NCI-H2196 treated with DMSO at 0.1 percent for 48 hours (cell line): ENCODE results near the gene ERLIN1.

Experiments
- DNase-seq: peaks from one replicate; lab custom pipeline; 2025; ENCODE audit not compliant: unreplicated experiment; lab: John Stamatoyannopoulos, UW

Gene ERLIN1

GRCh38 chr10:100185364-100186252, at the start of gene ERLIN1:
Gene ERLIN1 (minus strand): TSS chr10:100186029. CDS start chr10:100185626, 403 bp downstream.
- peak; percentile 38 for DNase-seq

GRCh38 chr10:100232101-100232500, 46.3 kb upstream of the ERLIN1 start:
- no peak for DNase-seq

GRCh38 chr10:100229819-100230422, 44.1 kb upstream of the ERLIN1 start:
- no peak for DNase-seq

GRCh38 chr10:100223879-100224278, 38.0 kb upstream of the ERLIN1 start:
- no peak for DNase-seq

- no peak for DNase-seq
Observed at GRCh38 chr10:100222529-100222928, 36.7 kb upstream of the ERLIN1 start.

- DNase-seq, result no peak
Observed at GRCh38 chr10:100216006-100216405, 30.2 kb upstream of the ERLIN1 start.

- DNase-seq, result no peak
Observed at GRCh38 chr10:100209303-100209702, 23.5 kb upstream of the ERLIN1 start.

- DNase-seq, result no peak
Observed at GRCh38 chr10:100208276-100208675, 22.4 kb upstream of the ERLIN1 start.

- no peak for DNase-seq
Observed at GRCh38 chr10:100204370-100204769, 18.5 kb upstream of the ERLIN1 start.

GRCh38 chr10:100201549-100201948, 15.7 kb upstream of the ERLIN1 start:
- no peak for DNase-seq

- DNase-seq, result no peak
Observed at GRCh38 chr10:100194711-100195110, 8.9 kb upstream of the ERLIN1 start.

GRCh38 chr10:100192350-100192749, 6.5 kb upstream of the ERLIN1 start:
- DNase-seq, result no peak

- DNase-seq, result no peak
Observed at GRCh38 chr10:100186253-100187212, 704 bp upstream of the ERLIN1 start.

- no peak for DNase-seq
Observed at GRCh38 chr10:100184840-100185239, 989 bp downstream of the ERLIN1 start.

- no peak for DNase-seq
Observed at GRCh38 chr10:100184426-100184825, 1.4 kb downstream of the ERLIN1 start.

GRCh38 chr10:100183481-100183880, 2.3 kb downstream of the ERLIN1 start:
- DNase-seq, result no peak

- no peak for DNase-seq
Observed at GRCh38 chr10:100182908-100183307, 2.9 kb downstream of the ERLIN1 start.

GRCh38 chr10:100182281-100182680, 3.5 kb downstream of the ERLIN1 start:
- DNase-seq, result no peak

GRCh38 chr10:100175875-100176274, 10.0 kb downstream of the ERLIN1 start:
- no peak for DNase-seq

- no peak for DNase-seq
Observed at GRCh38 chr10:100174699-100175677, 10.8 kb downstream of the ERLIN1 start.
